H1 (cell line): ENCODE data around the gene HCK. TPM values are rescaled to one million over a fixed set of nuclear protein-coding genes. Genes with fewer than 3 reads are reported as not detected.

Source experiments
- CTCF ChIA-PET: fragments of 300-600 bp; sonication (Branson Sonifier 250); formaldehyde crosslinking; loops from one replicate; lab custom pipeline; 2021; ENCODE audit not compliant: partially characterized antibody; lab: Charles Lee
- POLR2A ChIA-PET: fragments of 300-600 bp; sonication (Branson Sonifier 250); formaldehyde crosslinking; loops from one replicate; lab custom pipeline; 2021; ENCODE audit warnings: inconsistent platforms; ENCODE audit not compliant: partially characterized antibody; lab: Charles Lee
- DNase-seq, 2 experiments: peaks; one replicate each; pipeline versions ENCODE4 v3.0.0 to v3.0.0-alpha.2; 2010 to 2022; ENCODE audit warnings: low spot score in 2 of 2, low read depth in 1 of 2, mixed read lengths in 1 of 2
- FAIRE-seq: peaks from 2 replicates; lab custom pipeline; 2011; peaks lifted over from hg19 to GRCh38; lab: Jason Lieb, UNC
- H2AFZ ChIP-seq: 2 replicates; pipeline ENCODE4 v1.8.1; 2012; ENCODE audit warnings: low read length, inconsistent platforms
- H2AK5ac ChIP-seq: 2 replicates; pipeline ENCODE4 v1.6.1; 2013; ENCODE audit warnings: low read depth, low read length
- H2BK120ac ChIP-seq: replicated peaks from 2 replicates; pipeline ENCODE3; 2013; ENCODE audit warnings: low read depth, low read length, inconsistent platforms
- H2BK12ac ChIP-seq: 2 replicates; pipeline ENCODE4 v1.6.1; 2013; ENCODE audit warnings: low read depth, low read length
- H2BK15ac ChIP-seq: 2 replicates; pipeline ENCODE4 v1.6.1; 2013; ENCODE audit warnings: low read length
- H2BK20ac ChIP-seq: 2 replicates; pipeline ENCODE4 v1.6.1; 2013; ENCODE audit warnings: low read length
- H2BK5ac ChIP-seq: 2 replicates; pipeline ENCODE4 v1.6.1; 2013; ENCODE audit warnings: low read depth, low read length
- H3K14ac ChIP-seq: 2 replicates; pipeline ENCODE4 v1.6.1; 2013; ENCODE audit warnings: inconsistent platforms; ENCODE audit not compliant: insufficient read length
- H3K18ac ChIP-seq: 2 replicates; pipeline ENCODE4 v1.6.1; 2013; ENCODE audit warnings: low read length; ENCODE audit errors: extremely low read depth
- H3K23ac ChIP-seq: 2 replicates; pipeline ENCODE4 v1.6.1; 2013; ENCODE audit warnings: inconsistent platforms; ENCODE audit not compliant: insufficient read length
- H3K23me2 ChIP-seq: 2 replicates; pipeline ENCODE4 v1.6.1; 2013; ENCODE audit warnings: low read depth, low read length
- H3K27ac ChIP-seq: 2 replicates; pipeline ENCODE4 v1.6.1; 2011; ENCODE audit warnings: low read depth, low read length, inconsistent platforms
- H3K27me3 ChIP-seq, 4 experiments: replicated peaks in 1 of 4; 1 replicate in 1 of 4; 2 replicates in 3 of 4; pipeline versions ENCODE4 v1.6.1 to v1.8.1; 2011 to 2013; ENCODE audit warnings: low read length in 3 of 4, mild to moderate bottlenecking in 3 of 4, inconsistent platforms in 2 of 4, mixed read lengths in 2 of 4, moderate library complexity in 1 of 4; ENCODE audit not compliant: control insufficient read depth in 3 of 4, insufficient read depth in 3 of 4; ENCODE audit errors: extremely low read depth in 1 of 4
- H3K36me3 ChIP-seq, 4 experiments: 2 replicates each; pipeline versions ENCODE4 v1.6.1 to v1.8.1; 2011 to 2013; ENCODE audit warnings: mild to moderate bottlenecking in 4 of 4, low read length in 3 of 4, moderate library complexity in 2 of 4, control low read depth in 1 of 4, inconsistent platforms in 1 of 4; ENCODE audit not compliant: insufficient read depth in 4 of 4, control insufficient read depth in 2 of 4
- H3K4ac ChIP-seq: replicated peaks from 2 replicates; pipeline ENCODE3; 2013; ENCODE audit warnings: low read length, low read depth, mixed read lengths, inconsistent platforms; ENCODE audit not compliant: insufficient read length
- H3K4me1 ChIP-seq, 4 experiments: replicated peaks in 1 of 4; 1 replicate in 1 of 4; 2 replicates in 3 of 4; pipeline versions ENCODE4 v1.6.1 to v1.8.1; 2011 to 2013; ENCODE audit warnings: low read length in 3 of 4, inconsistent platforms in 2 of 4, mixed read lengths in 1 of 4; ENCODE audit not compliant: insufficient read depth in 4 of 4, control insufficient read depth in 3 of 4
- H3K4me2 ChIP-seq, 2 experiments: 2 replicates each; pipeline versions ENCODE4 v1.6.1 to v1.8.1; 2011 to 2013; ENCODE audit warnings: low read depth in 2 of 2, low read length in 2 of 2, control low read depth in 1 of 2, inconsistent platforms in 1 of 2, mild to moderate bottlenecking in 1 of 2; ENCODE audit not compliant: insufficient read depth in 1 of 2
- H3K4me3 ChIP-seq, 4 experiments: fragments of 200-600, 300-600 bp in 1 of 4; sonication (generic), shearing (Covaris generic), sonication (Bioruptor Twin) in 1 of 4; 2 replicates each; pipeline versions ENCODE4 v1.5.1 to v1.8.1; 2011 to 2016; ENCODE audit warnings: low read length in 4 of 4, low read depth in 3 of 4, control low read depth in 2 of 4, inconsistent platforms in 2 of 4, mild to moderate bottlenecking in 2 of 4, mixed read lengths in 1 of 4, moderate library complexity in 1 of 4; ENCODE audit not compliant: insufficient read depth in 2 of 4; ENCODE audit errors: extremely low read depth in 1 of 4
- H3K56ac ChIP-seq: replicated peaks from 2 replicates; pipeline ENCODE3; 2013; ENCODE audit warnings: low read depth, mild to moderate bottlenecking, mixed read lengths, low read length, inconsistent platforms; ENCODE audit not compliant: insufficient read length
- H3K79me1 ChIP-seq: 2 replicates; pipeline ENCODE4 v1.6.1; 2013; ENCODE audit warnings: low read depth, low read length, control low read depth
- H3K79me2 ChIP-seq, 2 experiments: 2 replicates each; pipeline versions ENCODE4 v1.6.1 to v1.8.1; 2012 to 2013; ENCODE audit warnings: low read length in 2 of 2, mild to moderate bottlenecking in 2 of 2, inconsistent platforms in 1 of 2; ENCODE audit not compliant: insufficient read depth in 2 of 2, control insufficient read depth in 1 of 2
- H3K9ac ChIP-seq, 4 experiments: replicated peaks in 1 of 4; 1 replicate in 1 of 4; 2 replicates in 3 of 4; pipeline versions ENCODE4 v1.6.1 to v1.8.1; 2011 to 2013; ENCODE audit warnings: low read depth in 3 of 4, low read length in 3 of 4, control low read depth in 2 of 4, mild to moderate bottlenecking in 2 of 4, moderate library complexity in 2 of 4, inconsistent platforms in 1 of 4; ENCODE audit errors: extremely low read depth in 1 of 4
- H3K9me3 ChIP-seq, 2 experiments: 2 replicates each; pipeline versions ENCODE4 v1.6.1 to v1.8.1; 2012 to 2013; ENCODE audit warnings: mild to moderate bottlenecking in 2 of 2, moderate library complexity in 2 of 2, control low read depth in 1 of 2, inconsistent platforms in 1 of 2, low read depth in 1 of 2, low read length in 1 of 2, mixed read lengths in 1 of 2; ENCODE audit not compliant: insufficient read depth in 2 of 2
- H4K20me1 ChIP-seq, 2 experiments: replicated peaks in 1 of 2; 2 replicates each; pipeline versions ENCODE3 to v1.8.1; 2011 to 2013; ENCODE audit warnings: inconsistent platforms in 2 of 2, low read length in 2 of 2, mild to moderate bottlenecking in 1 of 2; ENCODE audit not compliant: insufficient read depth in 2 of 2, control insufficient read depth in 1 of 2
- H4K5ac ChIP-seq: 2 replicates; pipeline ENCODE4 v1.6.1; 2013; ENCODE audit warnings: low read length, low read depth, mixed read lengths, inconsistent platforms; ENCODE audit not compliant: insufficient read length
- H4K8ac ChIP-seq: 2 replicates; pipeline ENCODE4 v1.8.0; 2013; ENCODE audit warnings: mild to moderate bottlenecking, moderate library complexity, low read length, inconsistent platforms; ENCODE audit not compliant: insufficient read depth; ENCODE audit errors: extremely low read depth
- H4K91ac ChIP-seq: replicated peaks from 2 replicates; pipeline ENCODE3; 2013; ENCODE audit warnings: low read length, mixed read lengths, inconsistent platforms; ENCODE audit not compliant: insufficient read length
- CHD1 ChIP-seq: IDR thresholded peaks from 2 replicates; pipeline ENCODE4 v1.6.1; 2012; ENCODE audit warnings: low read depth, low read length, improper control_type of control experiment
- KDM1A ChIP-seq: fragments of 200-600, 300-600 bp; sonication (generic); IDR thresholded peaks from 2 replicates; pipeline ENCODE4 v1.7.1; 2016; ENCODE audit warnings: mild to moderate bottlenecking, low read length, borderline replicate concordance
- WGBS, 2 experiments: shearing (Covaris generic) in 1 of 2; methylation state at CpG; one replicate each; pipeline versions ENCODE4 v1.1.6 to v1.1.7; 2013 to 2015; ENCODE audit warnings: low lambda C conversion rate in 2 of 2, mixed read lengths in 2 of 2, inconsistent platforms in 1 of 2, low coverage in 1 of 2, missing lambda C conversion rate in 1 of 2; ENCODE audit not compliant: insufficient replicate concordance in 2 of 2, insufficient coverage in 1 of 2, insufficient read length in 1 of 2; ENCODE audit errors: extremely low coverage in 1 of 2, missing lambda C conversion rate in 1 of 2; 5-methylcytosine and 5-hydroxymethylcytosine counted together
- polyA plus RNA-seq, 7 experiments: library from polyadenylated mRNA; depleted of rRNA in 3 of 7; stranded (reverse) in 5 of 7; unstranded in 2 of 7; fragments of >200 nt in 5 of 7; fragments of 200-250 nt in 2 of 7; gene quantifications; 1 replicate in 5 of 7; 2 replicates in 1 of 7; 4 replicates in 1 of 7; pipeline versions ENCODE4 v1.2.1 to v1.2.3, GENCODE V29; 2011 to 2013; ENCODE audit warnings: missing spikeins in 2 of 7, mixed read lengths in 2 of 7
- total RNA-seq: library from RNA; stranded (reverse); fragmentation: NEBNext Ultra II Directional; extraction: Animal tissue kit (Norgen Biotek cat#: 25700); gene quantifications from 2 replicates; pipeline ENCODE4 v1.2.1, GENCODE V29; 2021

The HCK gene
- total and polyA plus RNA-seq, 2 of the 8 experiments (the other 6 are each of a cell fraction or from before 2014, with no cell fraction given): 0.37 to 4.3 TPM

GRCh38 chr20:32070282-32070681 is 18.2 kb downstream of the HCK start:
- 90% methylated on average over 1 of the region's 1 CpG; no CpG with 5 or more reads in 1 of the 2 experiments for WGBS, 2 experiments
- no peaks in the 10 kb centered on the region for H4K20me1 ChIP-seq
- H3K56ac ChIP-seq: no peak overlapping the region
- H2BK5ac ChIP-seq: no peak overlapping the region
- no peak overlapping the region for H4K5ac ChIP-seq
- H3K79me1 ChIP-seq: no peaks in the 10 kb centered on the region
- H2BK15ac ChIP-seq: no peak overlapping the region
- no peaks in the 10 kb centered on the region for H3K79me2 ChIP-seq
- ChIA-PET CTCF (no interaction called here), POLR2A (no interaction called here)
- H2AFZ ChIP-seq: no peak overlapping the region
- no peaks in the 10 kb centered on the region for H3K27me3 ChIP-seq
- H3K4me3 ChIP-seq: no peak overlapping the region
- no peak overlapping the region for H3K4ac ChIP-seq
- no peak overlapping the region for H3K18ac ChIP-seq
- no peak overlapping the region for H2BK20ac ChIP-seq
- DNase-seq (no peak), FAIRE-seq (no peak)
- H3K27ac ChIP-seq: no peak overlapping the region
- H3K14ac ChIP-seq: no peak overlapping the region
- H2BK120ac ChIP-seq: no peak overlapping the region
- no peak overlapping the region for H3K4me2 ChIP-seq
- H4K91ac ChIP-seq: no peak overlapping the region
- TF ChIP-seq KDM1A (peak; percentile 51; the same call in 1 of the 2 replicates), CHD1 (no peak)
- no peaks in the 10 kb centered on the region for H3K23me2 ChIP-seq
- no peaks in the 10 kb centered on the region for H3K36me3 ChIP-seq
- H4K8ac ChIP-seq: no peak overlapping the region
- H3K9me3 ChIP-seq: no peaks in the 10 kb centered on the region
- no peak overlapping the region for H2AK5ac ChIP-seq
- no peak overlapping the region for H2BK12ac ChIP-seq
- H3K4me1 ChIP-seq: peaks cover 0 to 3% (median 0%) of the 10 kb centered on the region in 4 experiments; a peak in 2 of 7 replicates
- no peak overlapping the region for H3K9ac ChIP-seq
- no peak overlapping the region for H3K23ac ChIP-seq
